Measurements from ENCODE around the gene EFCC1. TPM values are rescaled to one million over a fixed set of nuclear protein-coding genes. Genes with fewer than 3 reads are reported as not detected.
A peak's percentile ranks its signal among the peaks of the same experiment; 100 is the strongest.
"Not testable (repeated sequence)": the region's sequence is repeated elsewhere in the genome, so short reads cannot be mapped to it uniquely, and the experiment has no call there.

Gene EFCC1
- total and polyA plus RNA-seq, 2 of the 8 experiments (the other 6 are each of a cell fraction or from before 2014, with no cell fraction given) = 0.14 to 0.37 TPM

- H3K23ac ChIP-seq (ENCODE audit: insufficient read length); H3K27me3 ChIP-seq (replicated peaks in 1 of 4; ENCODE audit: control insufficient read depth in 3 of 4, extremely low read depth in 1 of 4, insufficient read depth in 3 of 4, low read length in 3 of 4); H3K9ac ChIP-seq (replicated peaks in 1 of 4; ENCODE audit: extremely low read depth in 1 of 4, low read depth in 3 of 4, low read length in 3 of 4); H2BK5ac ChIP-seq (ENCODE audit: low read depth, low read length); H3K56ac ChIP-seq (replicated peaks; ENCODE audit: insufficient read length, low read depth, low read length); H2BK12ac ChIP-seq (ENCODE audit: low read depth, low read length); H4K8ac ChIP-seq (ENCODE audit: extremely low read depth, insufficient read depth, low read length); H4K20me1 ChIP-seq (replicated peaks in 1 of 2; ENCODE audit: control insufficient read depth in 1 of 2, insufficient read depth in 2 of 2, low read length in 2 of 2); H3K79me1 ChIP-seq (ENCODE audit: low read depth, low read length); H4K5ac ChIP-seq (ENCODE audit: insufficient read length, low read depth, low read length); H3K4me3 ChIP-seq (ENCODE audit: extremely low read depth in 1 of 4, insufficient read depth in 2 of 4, low read depth in 3 of 4, low read length in 4 of 4); H2BK120ac ChIP-seq (replicated peaks; ENCODE audit: low read depth, low read length); H3K79me2 ChIP-seq (ENCODE audit: control insufficient read depth in 1 of 2, insufficient read depth in 2 of 2, low read length in 2 of 2); H3K4me2 ChIP-seq (ENCODE audit: insufficient read depth in 1 of 2, low read depth in 2 of 2, low read length in 2 of 2); H2AFZ ChIP-seq (ENCODE audit: low read length); H3K27ac ChIP-seq (ENCODE audit: low read depth, low read length); H3K4ac ChIP-seq (replicated peaks; ENCODE audit: insufficient read length, low read depth, low read length); H3K18ac ChIP-seq (ENCODE audit: extremely low read depth, low read length); H2AK5ac ChIP-seq (ENCODE audit: low read depth, low read length); H3K23me2 ChIP-seq (ENCODE audit: low read depth, low read length); H3K9me3 ChIP-seq (ENCODE audit: insufficient read depth in 2 of 2, low read depth in 1 of 2, low read length in 1 of 2); H3K36me3 ChIP-seq (ENCODE audit: control insufficient read depth in 2 of 4, insufficient read depth in 4 of 4, low read length in 3 of 4); H3K14ac ChIP-seq (ENCODE audit: insufficient read length); H2BK20ac ChIP-seq (ENCODE audit: low read length); H4K91ac ChIP-seq (replicated peaks; ENCODE audit: insufficient read length, low read length); H2BK15ac ChIP-seq (ENCODE audit: low read length); H3K4me1 ChIP-seq (replicated peaks in 1 of 4; ENCODE audit: control insufficient read depth in 3 of 4, insufficient read depth in 4 of 4, low read length in 3 of 4): not testable (repeated sequence)
- DNase-seq (ENCODE audit: low read depth in 1 of 2, low spot score in 2 of 2) (peak in 1 of 2 experiments; percentile 63), FAIRE-seq (peak; percentile 99)
- ChIA-PET POLR2A (ENCODE audit: partially characterized antibody) (interaction anchor here (1.0 to 1.1 kb wide), 3 partner anchors 8 to 139 kb away, joined by 3 to 4 read pairs (median 3); no protein-coding TSS in a partner anchor), CTCF (ENCODE audit: partially characterized antibody) (interaction anchor here (3.2 to 4.0 kb wide), 2 partner anchors 35 to 117 kb away, joined by 18 to 38 read pairs; no protein-coding TSS in a partner anchor)
- 8% methylated on average over 2 of the region's 9 CpGs; no CpG with 5 or more reads in 1 of the 2 experiments for WGBS, 2 experiments (ENCODE audit: extremely low coverage in 1 of 2, insufficient coverage in 1 of 2, insufficient read length in 1 of 2, insufficient replicate concordance in 2 of 2, low coverage in 1 of 2, low lambda C conversion rate in 2 of 2, missing lambda C conversion rate in 1 of 2)
- TF ChIP-seq RAD21 (IDR thresholded peaks at IDR 0.05 in 1 of 2, conservative IDR thresholded peaks at IDR 0.05 in 1 of 2; ENCODE audit: low read depth in 2 of 2, low read length in 2 of 2) = 0 out of 4 replicates have a peak, but pooled peaks of 1 of the 2 experiments have one; percentile 5
Measured at GRCh38 chr3:129087904-129088303, 86.8 kb downstream of the EFCC1 start.

- H3K27ac ChIP-seq (ENCODE audit: low read depth, low read length); H2BK15ac ChIP-seq (ENCODE audit: low read length); DNase-seq (ENCODE audit: low read depth in 1 of 2, low spot score in 2 of 2); H3K79me1 ChIP-seq (ENCODE audit: low read depth, low read length); H3K4me2 ChIP-seq (ENCODE audit: insufficient read depth in 1 of 2, low read depth in 2 of 2, low read length in 2 of 2); H3K9me3 ChIP-seq (ENCODE audit: insufficient read depth in 2 of 2, low read depth in 1 of 2, low read length in 1 of 2); H4K91ac ChIP-seq (replicated peaks; ENCODE audit: insufficient read length, low read length); H3K4ac ChIP-seq (replicated peaks; ENCODE audit: insufficient read length, low read depth, low read length); CTCF ChIA-PET (ENCODE audit: partially characterized antibody); H3K56ac ChIP-seq (replicated peaks; ENCODE audit: insufficient read length, low read depth, low read length); H2BK12ac ChIP-seq (ENCODE audit: low read depth, low read length); H2BK120ac ChIP-seq (replicated peaks; ENCODE audit: low read depth, low read length); H4K5ac ChIP-seq (ENCODE audit: insufficient read length, low read depth, low read length); H4K20me1 ChIP-seq (replicated peaks in 1 of 2; ENCODE audit: control insufficient read depth in 1 of 2, insufficient read depth in 2 of 2, low read length in 2 of 2); H3K79me2 ChIP-seq (ENCODE audit: control insufficient read depth in 1 of 2, insufficient read depth in 2 of 2, low read length in 2 of 2); H3K18ac ChIP-seq (ENCODE audit: extremely low read depth, low read length); H3K9ac ChIP-seq (replicated peaks in 1 of 4; ENCODE audit: extremely low read depth in 1 of 4, low read depth in 3 of 4, low read length in 3 of 4); H3K23me2 ChIP-seq (ENCODE audit: low read depth, low read length); H3K27me3 ChIP-seq (replicated peaks in 1 of 4; ENCODE audit: control insufficient read depth in 3 of 4, extremely low read depth in 1 of 4, insufficient read depth in 3 of 4, low read length in 3 of 4); H4K8ac ChIP-seq (ENCODE audit: extremely low read depth, insufficient read depth, low read length); H2AK5ac ChIP-seq (ENCODE audit: low read depth, low read length); H3K36me3 ChIP-seq (ENCODE audit: control insufficient read depth in 2 of 4, insufficient read depth in 4 of 4, low read length in 3 of 4); POLR2A ChIA-PET (ENCODE audit: partially characterized antibody); H3K23ac ChIP-seq (ENCODE audit: insufficient read length); FAIRE-seq; H3K4me1 ChIP-seq (replicated peaks in 1 of 4; ENCODE audit: control insufficient read depth in 3 of 4, insufficient read depth in 4 of 4, low read length in 3 of 4); H2BK5ac ChIP-seq (ENCODE audit: low read depth, low read length); H3K14ac ChIP-seq (ENCODE audit: insufficient read length); H3K4me3 ChIP-seq (ENCODE audit: extremely low read depth in 1 of 4, insufficient read depth in 2 of 4, low read depth in 3 of 4, low read length in 4 of 4); H2BK20ac ChIP-seq (ENCODE audit: low read length); H2AFZ ChIP-seq (ENCODE audit: low read length): not testable (repeated sequence)
- no CpG with 5 or more reads among the region's 6 CpGs for WGBS, 2 experiments (ENCODE audit: extremely low coverage in 1 of 2, insufficient coverage in 1 of 2, insufficient read length in 1 of 2, insufficient replicate concordance in 2 of 2, low coverage in 1 of 2, low lambda C conversion rate in 2 of 2, missing lambda C conversion rate in 1 of 2)
Measured at GRCh38 chr3:129088312-129088711, 87.2 kb downstream of the EFCC1 start.
